Panc1 (cell line): ENCODE results near the gene KNCN.

ENCODE experiments used
- CTCF ChIP-seq: fragments of 450-650 bp; IDR thresholded peaks from 2 replicates; pipeline ENCODE4 v1.5.1; 2017; ENCODE audit warnings: mild to moderate bottlenecking
- POLR2AphosphoS5 ChIP-seq: IDR thresholded peaks from 2 replicates; pipeline ENCODE4 v1.6.1; 2012; ENCODE audit warnings: mild to moderate bottlenecking, low read depth, low read length, moderate library complexity
- REST ChIP-seq, 2 experiments: IDR thresholded peaks; 2 replicates each; pipeline ENCODE4 v1.6.1; 2011 to 2012; ENCODE audit warnings: low read depth in 2 of 2, control low read depth in 1 of 2, low read length in 1 of 2, mild to moderate bottlenecking in 1 of 2, moderate library complexity in 1 of 2; ENCODE audit not compliant: insufficient read depth in 1 of 2

GRCh38 chr1:46497665-46498064 is 53.8 kb downstream of the KNCN start:
- TF ChIP-seq REST (IDR thresholded peaks at IDR 0.05; ENCODE audit: insufficient read depth in 1 of 2, low read depth in 2 of 2, low read length in 1 of 2) (no peak), CTCF (no peak), POLR2AphosphoS5 (no peak)
